Activated CD4-positive, CD25-positive, alpha-beta regulatory T cell (primary cell): Measurements from ENCODE around the gene CTAG1A.
"Not testable (repeated sequence)": the region's sequence is repeated elsewhere in the genome, so short reads cannot be mapped to it uniquely, and the experiment has no call there.

Experiments
- DNase-seq, 4 experiments: peaks; one replicate each; lab custom pipeline; 2025; lab: John Stamatoyannopoulos, UW

Gene CTAG1A

DNA sequence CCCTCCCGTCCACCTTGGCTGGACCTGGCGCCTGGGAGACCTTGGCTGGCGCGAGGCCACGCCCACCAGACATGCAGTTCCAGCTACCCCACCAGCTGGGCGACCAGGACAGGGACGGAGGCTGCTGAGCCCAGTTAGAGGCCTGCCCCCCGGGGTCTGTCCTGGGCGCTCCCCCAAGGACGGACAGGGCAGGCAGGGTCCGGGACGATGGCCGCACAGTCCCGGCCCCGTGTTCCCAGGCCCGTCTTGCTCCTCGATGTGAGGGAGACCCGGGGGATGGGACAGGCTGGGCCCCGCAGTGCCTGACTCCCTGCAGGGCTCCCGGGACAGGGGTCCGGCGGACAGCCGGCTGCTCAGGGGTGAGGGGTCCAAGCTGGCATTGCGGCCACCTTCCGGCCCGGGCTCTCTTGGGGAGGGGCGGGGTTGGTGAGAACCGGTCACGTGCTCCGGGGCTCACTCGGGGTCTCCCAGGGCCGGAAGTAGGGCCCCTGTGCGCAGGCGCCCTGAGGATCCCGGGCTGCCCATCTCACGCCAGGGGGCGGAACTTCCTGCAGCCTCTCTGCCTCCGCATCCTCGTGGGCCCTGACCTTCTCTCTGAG is at the start of gene CTAG1A:
Gene CTAG1A, plus strand, starts transcription at position 549 of the 599 bp plus-strand sequence. CDS start 74 bp downstream, outside the sequence.
- DNase-seq: not testable (repeated sequence)

DNA sequence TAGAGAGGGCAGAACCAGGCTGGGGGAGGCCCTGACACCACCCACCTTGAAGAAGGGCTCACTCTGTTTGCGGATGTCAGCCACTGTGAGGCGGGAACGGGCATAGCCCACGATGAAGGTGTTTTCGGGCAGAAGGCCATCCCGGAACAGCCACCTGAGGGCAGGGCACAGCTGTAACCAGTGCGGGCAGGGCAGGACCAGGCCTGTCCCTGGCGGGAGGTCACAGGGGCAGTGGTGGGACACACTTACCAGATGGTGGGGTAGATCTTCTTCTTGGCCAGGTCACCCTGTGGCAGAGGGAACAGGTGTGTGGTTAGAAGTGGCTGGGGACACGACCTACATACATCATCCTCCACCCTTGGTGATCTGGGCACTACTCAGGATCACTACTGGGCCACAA is 49.0 kb upstream of the CTAG1A start:
- no peak for DNase-seq

- DNase-seq: no peak
These were observed 45.9 kb upstream of the CTAG1A start for GRCh38 chrX:154539077-154539476.

DNA sequence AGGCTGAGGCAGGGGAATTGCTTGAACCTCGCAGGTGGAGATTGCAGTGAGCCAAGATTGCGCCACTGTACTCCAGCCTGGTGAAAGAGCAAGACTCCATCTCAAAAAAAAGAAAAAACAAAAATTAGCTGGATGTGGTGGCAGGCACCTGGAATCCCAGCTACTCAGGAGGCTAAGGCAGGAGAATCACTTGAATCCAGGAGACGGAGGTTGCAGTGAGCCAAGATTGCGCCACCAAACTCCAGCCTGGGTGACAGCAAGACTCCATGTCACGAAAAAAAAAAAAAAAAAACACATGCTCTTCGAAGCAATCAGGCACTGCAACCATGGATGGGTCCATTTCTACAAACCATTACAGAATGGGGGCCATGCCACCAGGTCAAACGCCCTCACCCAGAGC is 44.6 kb upstream of the CTAG1A start:
- not testable (repeated sequence) for DNase-seq

DNA sequence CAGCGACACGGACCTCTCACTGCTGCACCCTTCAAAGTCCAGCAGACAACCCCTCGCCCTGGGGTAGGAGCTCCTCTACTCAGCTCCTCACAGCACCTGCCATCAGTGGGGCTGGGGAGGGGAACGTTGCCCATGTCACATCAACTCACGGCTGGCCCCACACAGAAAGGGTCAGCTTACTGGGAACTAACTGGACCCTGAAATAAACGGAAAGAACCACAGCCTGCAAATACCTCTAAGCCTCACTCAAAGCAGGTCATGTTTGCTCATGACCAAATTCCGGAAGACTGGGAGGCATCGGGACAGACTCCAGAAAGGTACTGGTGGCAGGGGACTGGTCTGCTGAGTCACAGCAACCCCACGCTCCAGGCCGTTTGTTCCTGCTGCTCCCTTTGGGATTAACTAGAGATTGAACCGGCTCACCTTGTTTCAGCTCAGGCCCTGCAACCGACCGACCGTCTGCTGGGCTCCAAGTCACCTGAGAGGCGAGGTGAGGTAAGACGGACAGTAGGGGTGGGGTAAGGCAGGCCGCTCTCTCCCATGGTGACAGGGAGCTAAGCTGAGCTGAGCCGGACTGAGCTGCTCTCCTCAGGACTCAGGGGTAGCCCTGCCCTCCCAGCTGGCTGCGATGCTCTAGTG is 43.9 kb upstream of the CTAG1A start:
- no peak for DNase-seq

- DNase-seq: no peak
These were observed 43.4 kb upstream of the CTAG1A start for GRCh38 chrX:154541589-154541895.

DNA sequence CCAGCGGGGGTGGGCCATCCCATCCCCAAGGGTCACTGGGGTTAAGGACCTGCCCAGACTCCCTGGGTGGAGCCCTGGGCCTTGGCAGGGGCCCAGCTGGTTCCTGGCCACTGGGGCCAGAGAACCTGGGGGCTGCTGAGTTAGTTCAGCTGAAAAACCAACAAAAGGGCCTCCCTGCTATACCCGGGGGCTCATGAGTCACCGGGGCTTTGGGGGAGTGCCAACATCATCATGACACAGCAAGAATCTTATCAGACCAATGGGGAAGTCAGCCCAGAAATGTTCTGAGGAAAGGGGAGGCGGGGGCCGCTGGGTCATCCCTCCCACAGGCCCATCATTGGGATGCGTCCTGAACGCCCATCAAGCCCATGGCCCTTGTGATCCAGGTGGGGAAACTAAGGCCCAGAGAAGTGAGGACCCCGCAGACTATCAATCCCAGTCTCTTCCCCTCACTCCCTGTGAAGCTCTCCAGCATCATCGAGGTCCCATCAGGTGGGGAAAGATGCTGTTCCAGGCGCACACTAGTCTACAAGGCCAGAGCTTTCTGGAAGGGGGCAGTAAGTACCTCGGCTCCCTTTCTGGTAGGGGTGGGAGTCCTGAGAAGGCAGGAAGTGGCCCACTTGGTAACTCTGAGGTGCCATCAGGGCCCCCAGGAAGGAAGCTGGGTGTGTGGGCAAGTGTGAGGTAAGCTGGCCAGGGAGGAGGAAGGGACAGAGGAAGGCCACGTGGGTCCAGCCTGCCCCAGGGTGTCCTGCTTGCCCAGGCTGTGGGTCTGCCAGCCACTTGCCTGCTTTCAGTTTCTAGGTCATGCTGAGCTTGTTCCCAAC is 42.8 kb upstream of the CTAG1A start:
- DNase-seq: peak in 1 of 4 experiments; percentile 41

- no peak for DNase-seq
These were observed 42.1 kb upstream of the CTAG1A start for GRCh38 chrX:154542723-154543424.

GRCh38 chrX:154545673-154546274 is 39.2 kb upstream of the CTAG1A start:
- no peak for DNase-seq

DNA sequence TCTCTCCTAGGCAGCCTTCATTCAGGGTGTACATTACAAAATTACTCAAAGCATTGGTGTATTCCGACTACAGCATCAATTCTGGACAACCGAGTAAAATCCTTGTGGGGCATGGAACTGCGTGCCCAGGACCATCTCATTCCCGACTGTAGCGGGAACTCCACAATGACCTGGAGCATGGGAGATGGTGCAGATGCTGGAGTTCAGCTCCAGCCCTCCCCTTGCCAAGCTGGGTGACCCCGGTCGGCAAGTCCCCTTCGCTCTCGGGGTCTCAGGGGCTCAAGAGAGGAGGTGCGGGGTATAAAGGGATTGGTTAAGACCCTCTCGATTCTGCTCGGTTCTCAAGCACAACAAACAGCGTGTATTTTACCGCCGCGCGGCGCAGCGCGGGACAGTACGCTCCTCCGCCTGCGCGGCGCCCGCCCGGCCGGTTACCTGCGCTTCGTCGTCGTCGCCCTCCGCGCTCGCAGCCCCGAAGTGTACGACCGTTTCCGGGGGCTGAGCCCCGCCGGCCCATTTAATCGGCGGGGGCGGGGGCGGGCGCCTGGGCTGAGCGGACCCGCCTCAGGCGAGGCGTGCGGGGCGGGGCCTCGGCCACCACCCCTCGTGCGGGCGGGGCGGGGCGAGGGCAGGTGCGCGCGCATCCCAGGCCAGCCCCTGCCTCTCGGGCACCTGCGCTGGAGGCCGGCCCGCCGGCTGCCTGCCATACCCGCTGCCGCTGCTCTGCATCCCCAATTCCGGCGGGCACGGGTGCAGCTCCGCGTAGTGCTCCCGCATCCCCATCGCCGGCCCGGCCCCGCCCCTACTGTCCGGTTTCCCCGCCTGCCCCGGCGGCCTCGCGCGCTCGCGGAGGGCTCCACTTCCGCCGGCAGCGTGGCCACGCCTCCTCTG is 38.3 kb upstream of the CTAG1A start, which contains the start of gene G6PD:
Gene G6PD, minus strand, starts transcription at position 493 of the 891 bp plus-strand sequence. CDS start 691 bp downstream, outside the sequence.
- DNase-seq: peak; percentile 65 to 77 (median 72)

GRCh38 chrX:154547245-154548027 is 37.5 kb upstream of the CTAG1A start, which contains the start of gene IKBKG:
Gene IKBKG, plus strand, starts transcription at chrX:154547620. Its CDS starts 4,383 bp downstream, at chrX:154552003.
- peak; percentile 68 to 81 (median 77) for DNase-seq

- DNase-seq: no peak
These were observed 37.0 kb upstream of the CTAG1A start for GRCh38 chrX:154548028-154548316.

GRCh38 chrX:154549766-154550165 is 35.2 kb upstream of the CTAG1A start:
- no peak for DNase-seq

GRCh38 chrX:154552112-154552806 is 32.7 kb upstream of the CTAG1A start:
- DNase-seq: not testable (repeated sequence)

GRCh38 chrX:154558060-154558690 is 26.8 kb upstream of the CTAG1A start:
- not testable (repeated sequence) for DNase-seq

- not testable (repeated sequence) for DNase-seq
These were observed 26.0 kb upstream of the CTAG1A start for GRCh38 chrX:154558896-154559295.

GRCh38 chrX:154560326-154560725 is 24.6 kb upstream of the CTAG1A start:
- DNase-seq: not testable (repeated sequence)

DNA sequence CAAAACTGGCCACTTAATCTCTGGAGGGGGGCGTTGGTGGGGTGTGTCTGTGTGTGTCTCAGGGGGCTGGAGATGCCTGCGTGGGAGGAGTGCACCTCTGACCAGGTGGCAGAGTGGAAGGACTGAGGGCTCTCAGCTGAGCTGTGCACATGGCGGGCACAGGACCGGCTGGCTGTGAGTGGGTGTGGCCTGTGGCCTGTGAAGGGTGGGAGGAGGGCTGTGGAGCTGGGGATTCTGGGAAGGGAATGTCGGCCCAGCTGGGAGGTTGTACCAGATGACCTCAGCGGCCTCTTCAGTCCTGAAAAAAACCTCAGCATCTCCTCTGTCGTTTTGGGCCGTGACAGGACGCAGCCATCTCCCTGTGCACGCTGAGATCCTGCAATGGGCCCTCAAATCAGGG is 22.6 kb upstream of the CTAG1A start:
- not testable (repeated sequence) for DNase-seq

- not testable (repeated sequence) for DNase-seq
These were observed 14.6 kb upstream of the CTAG1A start for GRCh38 chrX:154570361-154570760.
